HG03457 (cell line): ENCODE measurements around the gene IFITM10.
"Not testable (repeated sequence)": the region's sequence is repeated elsewhere in the genome, so short reads cannot be mapped to it uniquely, and the experiment has no call there.

Experiments used
- ATAC-seq: cut with Tn5 transposase; IDR thresholded peaks from one replicate; pipeline ENCODE4 v1.9.1; 2021; ENCODE audit warnings: moderate number of reproducible peaks; ENCODE audit not compliant: unreplicated experiment

Gene IFITM10

GRCh38 chr11:1778141-1778911 lies 27.9 kb upstream of the IFITM10 start:
- ATAC-seq, result no peak

- no peak for ATAC-seq
Observed at GRCh38 chr11:1777737-1778136, 27.3 kb upstream of the IFITM10 start.

- ATAC-seq, result no peak
Observed at GRCh38 chr11:1776944-1777715, 26.7 kb upstream of the IFITM10 start.

GRCh38 chr11:1776331-1776851 lies 26.0 kb upstream of the IFITM10 start:
- no peak for ATAC-seq

GRCh38 chr11:1774886-1775285 lies 24.5 kb upstream of the IFITM10 start:
- ATAC-seq, result no peak

GRCh38 chr11:1773994-1774550 lies 23.7 kb upstream of the IFITM10 start:
- ATAC-seq, result no peak

GRCh38 chr11:1773131-1773993 lies 23.0 kb upstream of the IFITM10 start:
- no peak for ATAC-seq

- ATAC-seq, result no peak
Observed at GRCh38 chr11:1772270-1773130, 22.1 kb upstream of the IFITM10 start.

- ATAC-seq, result no peak
Observed at GRCh38 chr11:1771700-1772099, 21.3 kb upstream of the IFITM10 start.

GRCh38 chr11:1771273-1771672 lies 20.9 kb upstream of the IFITM10 start:
- no peak for ATAC-seq

- no peak for ATAC-seq
Observed at GRCh38 chr11:1770528-1770927, 20.1 kb upstream of the IFITM10 start.

GRCh38 chr11:1770061-1770460 lies 19.7 kb upstream of the IFITM10 start:
- no peak for ATAC-seq

- not testable (repeated sequence) for ATAC-seq
Observed at GRCh38 chr11:1769304-1769936, 19.0 kb upstream of the IFITM10 start.

- ATAC-seq, result no peak
Observed at GRCh38 chr11:1768141-1768469, 17.7 kb upstream of the IFITM10 start.

- ATAC-seq, result no peak
Observed at GRCh38 chr11:1767399-1768140, 17.2 kb upstream of the IFITM10 start.

- ATAC-seq, result no peak
Observed at GRCh38 chr11:1766719-1767398, 16.5 kb upstream of the IFITM10 start.

GRCh38 chr11:1765871-1766718 lies 15.7 kb upstream of the IFITM10 start:
- ATAC-seq, result no peak
